Activated CD4-positive, alpha-beta T cell treated with anti-CD3 and anti-CD28 coated beads for 4 hours (primary cell): Measurements from ENCODE around the gene ICAM5.
A peak's percentile ranks its signal among the peaks of the same experiment; 100 is the strongest.
"Not testable (repeated sequence)": the region's sequence is repeated elsewhere in the genome, so short reads cannot be mapped to it uniquely, and the experiment has no call there.

Experiments
- DNase-seq, 2 donors: peaks; one replicate each; pipeline ENCODE4 v3.0.0-alpha.2; 2020

ICAM5 gene

DNA sequence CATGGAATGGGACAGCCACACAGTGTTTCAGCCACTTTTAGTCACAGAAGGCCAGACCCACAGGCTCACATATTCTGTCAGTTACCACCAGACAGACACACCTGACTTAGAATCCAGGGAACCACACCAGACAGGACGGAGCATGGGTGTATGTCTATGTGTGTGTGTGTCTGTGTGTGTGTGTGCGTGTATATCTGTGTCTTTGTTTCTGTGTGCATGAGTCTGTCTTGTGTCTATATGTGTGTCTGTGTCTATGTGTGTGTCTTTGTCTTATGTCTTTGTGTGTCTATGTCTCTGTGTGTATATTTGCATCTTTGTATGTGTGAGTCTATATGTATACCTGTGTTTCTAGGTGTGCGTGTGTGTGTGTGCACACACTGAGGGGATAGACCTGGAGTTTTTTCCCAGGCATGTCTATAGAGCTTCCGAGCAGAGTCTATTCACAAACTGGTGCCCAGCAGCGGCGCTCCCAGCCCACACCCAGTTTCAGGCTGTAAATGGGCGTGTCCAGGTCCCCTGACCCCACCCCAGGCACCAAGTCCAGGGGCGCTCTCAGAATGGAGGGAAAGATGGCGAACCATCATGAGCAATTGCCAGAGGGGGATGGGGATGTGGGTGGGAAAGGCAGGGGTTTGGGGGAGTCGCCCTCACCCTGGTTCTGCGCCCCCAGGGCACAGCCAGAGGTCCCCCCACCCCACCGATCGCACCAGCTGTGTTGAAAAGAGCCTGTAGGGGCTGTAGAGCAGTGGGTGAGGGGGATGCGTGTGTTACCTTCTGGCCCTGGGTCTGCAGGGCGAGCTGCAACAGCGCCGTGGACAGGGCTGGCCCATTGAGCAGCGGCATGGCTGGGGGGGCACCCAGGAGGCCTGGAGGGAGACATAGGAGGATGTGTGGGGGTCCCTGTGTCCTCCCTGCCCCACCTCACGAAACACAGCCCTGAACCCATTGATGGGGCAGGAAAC lies 32.4 kb downstream of the ICAM5 start:
- DNase-seq, result no peak

DNA sequence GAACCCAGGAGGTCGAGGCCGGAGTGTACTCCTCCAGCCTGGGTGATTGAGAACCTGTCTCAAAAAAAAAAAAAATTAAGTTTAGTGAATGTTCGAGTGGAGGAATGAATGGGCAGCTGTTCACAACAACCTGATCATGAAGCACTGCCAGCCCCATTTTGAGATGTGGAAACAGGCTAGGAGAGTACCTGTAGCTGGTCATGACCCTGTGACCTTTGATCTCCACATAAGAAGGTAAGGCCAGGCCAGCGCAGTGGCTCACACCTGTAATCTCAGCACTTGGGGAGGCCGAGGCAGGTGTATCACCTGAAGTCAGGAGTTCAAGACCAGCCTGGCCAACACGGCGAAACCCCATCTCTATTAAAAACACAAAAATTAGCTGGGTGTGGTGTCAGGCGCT lies 36.0 kb downstream of the ICAM5 start:
- DNase-seq, result no peak

GRCh38 chr19:10327793-10328192 lies 38.0 kb downstream of the ICAM5 start:
- no peak for DNase-seq

DNA sequence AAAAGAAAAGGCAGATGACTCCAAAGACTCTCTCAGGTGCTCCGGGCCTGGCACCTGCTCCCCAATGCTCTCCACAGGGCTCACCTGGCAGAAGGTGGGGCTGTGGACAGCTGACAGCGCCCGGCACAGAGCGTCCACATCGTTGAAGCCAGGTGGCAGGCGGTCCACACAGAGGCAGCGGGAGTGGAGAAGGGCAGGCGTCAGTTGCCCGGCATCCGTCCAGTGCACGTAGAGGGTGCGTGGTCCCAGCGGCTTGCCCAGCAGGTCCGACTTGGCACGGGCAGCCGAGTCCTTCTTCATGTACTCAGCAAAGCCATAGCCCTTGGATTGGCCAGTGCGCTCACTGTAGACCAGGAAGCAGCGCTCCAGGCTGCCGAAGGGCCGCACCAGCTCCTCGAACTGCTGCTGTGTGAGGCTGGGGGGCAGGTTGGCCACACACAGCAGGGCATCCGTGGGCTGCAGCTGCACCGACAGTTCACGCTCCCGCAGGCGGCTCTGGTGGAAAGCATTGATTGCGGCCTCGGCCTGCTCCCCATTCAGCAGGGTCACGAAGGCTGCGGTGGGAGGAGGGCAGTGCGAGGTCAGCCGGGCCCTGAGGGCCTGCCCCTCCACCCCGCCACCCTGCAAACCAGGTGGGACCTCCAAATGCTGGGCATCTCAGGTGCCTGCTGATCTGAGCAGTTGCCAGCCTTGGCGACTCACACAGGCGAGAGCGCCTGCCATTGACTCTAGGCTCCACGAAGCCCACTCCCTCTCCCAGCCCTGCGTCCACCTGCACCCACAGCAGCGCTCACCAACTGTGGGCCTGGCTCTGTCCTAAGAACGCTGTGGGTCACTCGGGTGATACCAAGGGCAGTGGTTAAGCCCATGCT lies 39.0 kb downstream of the ICAM5 start:
- DNase-seq, result no peak

GRCh38 chr19:10329555-10329954 lies 39.8 kb downstream of the ICAM5 start:
- DNase-seq, result no peak

GRCh38 chr19:10332158-10332964 lies 42.6 kb downstream of the ICAM5 start:
- DNase-seq, result no peak

- peak; percentile 97 to 99 for DNase-seq
These were observed 43.4 kb downstream of the ICAM5 start, which contains the start of gene RAVER1 for GRCh38 chr19:10332965-10333757. Gene RAVER1, minus strand, starts transcription at chr19:10333529. Its CDS starts 22 bp downstream, at chr19:10333507.

- no peak for DNase-seq
These were observed 44.2 kb downstream of the ICAM5 start for GRCh38 chr19:10333758-10334587.

- DNase-seq, result peak; percentile 24 to 27
These were observed 45.0 kb downstream of the ICAM5 start for GRCh38 chr19:10334588-10335351.

DNA sequence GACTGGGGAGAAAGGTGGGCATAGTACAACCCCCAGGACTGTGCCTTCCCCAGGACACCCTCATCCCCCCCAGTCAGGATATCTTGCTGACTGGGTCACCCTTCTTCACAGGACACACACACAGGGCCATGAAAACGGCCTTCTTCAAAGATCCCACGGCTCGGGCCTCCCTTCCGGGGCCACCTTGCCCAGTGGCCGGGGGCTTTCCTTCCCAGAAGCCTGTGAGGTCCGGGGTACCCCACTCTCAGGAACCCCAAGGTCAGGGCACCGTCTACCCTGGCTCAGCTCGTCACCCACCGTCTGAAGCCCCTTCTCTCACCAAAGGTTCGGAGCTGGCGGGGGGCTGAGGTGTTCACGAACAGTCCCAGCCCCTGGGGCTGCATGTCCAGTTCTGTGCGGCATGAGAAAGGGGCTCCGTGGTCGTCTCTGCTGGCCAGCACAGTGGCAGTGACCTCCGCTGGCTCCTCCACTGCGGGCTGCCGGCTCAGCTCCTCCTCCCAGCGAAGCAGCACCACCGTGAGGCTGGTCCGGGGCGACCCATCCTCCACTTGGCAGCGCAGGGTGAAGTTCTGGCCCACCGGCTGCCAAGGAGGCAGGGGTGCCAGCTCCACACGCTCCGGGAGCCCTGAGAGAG lies 45.7 kb downstream of the ICAM5 start:
- DNase-seq, result no peak

DNA sequence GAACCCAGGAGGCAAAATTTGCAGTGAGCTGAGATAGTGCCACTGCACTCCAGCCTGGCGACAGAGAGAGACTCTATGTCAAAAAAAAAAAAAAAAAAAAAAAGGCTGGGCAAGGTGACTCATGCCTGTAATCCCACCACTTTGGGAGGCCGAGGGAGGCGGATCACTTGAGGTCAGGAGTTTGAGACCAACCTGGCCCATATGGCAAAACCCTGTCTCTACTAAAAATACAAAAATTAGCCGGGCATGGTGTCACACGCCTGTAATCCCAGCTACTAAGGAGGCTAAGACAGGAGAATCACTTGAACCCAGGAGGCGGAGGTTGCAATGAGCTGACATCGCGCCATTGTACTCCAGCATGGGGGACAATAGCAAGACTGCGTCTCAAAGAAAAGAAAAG lies 47.0 kb downstream of the ICAM5 start:
- DNase-seq, result not testable (repeated sequence)

DNA sequence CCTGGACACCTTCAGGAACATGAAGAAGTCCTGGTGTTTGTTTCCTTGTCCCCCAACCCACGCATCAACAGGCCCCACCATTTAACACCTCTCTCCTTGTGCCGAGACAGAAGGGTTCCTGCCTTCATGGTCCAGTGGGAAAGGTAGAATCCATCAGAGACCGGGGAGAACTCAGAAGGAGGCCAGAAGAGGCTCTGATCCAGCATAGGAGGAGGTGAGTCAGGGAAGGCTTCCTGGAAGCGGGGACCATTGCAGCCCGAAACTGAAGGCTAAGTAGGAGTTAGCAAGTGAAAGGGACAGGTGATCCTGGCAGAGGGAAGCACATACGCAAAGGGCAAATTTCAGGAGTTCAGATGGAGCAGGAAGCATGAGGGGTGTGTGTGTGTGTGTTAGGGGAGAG lies 49.2 kb downstream of the ICAM5 start:
- DNase-seq, result no peak

- DNase-seq, result peak; percentile 46 to 58
These were observed 49.7 kb downstream of the ICAM5 start, which contains the start of gene ICAM3 for GRCh38 chr19:10339380-10339960. Gene ICAM3, minus strand, starts transcription at chr19:10339624. Its CDS starts 10 bp downstream, at chr19:10339614.

DNA sequence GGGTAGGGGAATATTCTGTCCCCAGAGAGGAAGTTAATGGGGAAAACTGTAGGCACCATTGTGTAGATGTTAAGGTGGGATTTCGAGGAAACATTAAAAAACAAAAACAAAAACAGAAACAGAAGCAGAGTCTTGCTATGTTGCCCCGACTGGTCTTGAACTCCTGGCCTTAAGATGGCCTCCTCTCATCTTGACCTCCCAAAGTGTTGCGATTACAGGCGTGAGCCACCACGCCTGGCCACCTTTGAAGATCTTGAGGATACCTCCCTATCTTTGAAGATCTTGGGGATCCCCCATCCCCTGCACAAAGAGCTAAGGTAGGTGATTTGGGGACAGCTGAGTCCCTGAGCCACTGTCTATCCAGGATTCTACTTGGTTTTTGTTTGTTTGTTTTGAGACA lies 50.2 kb downstream of the ICAM5 start:
- no peak for DNase-seq

GRCh38 chr19:10343495-10343894 lies 53.7 kb downstream of the ICAM5 start:
- DNase-seq, result no peak

- no peak for DNase-seq
These were observed 55.0 kb downstream of the ICAM5 start for GRCh38 chr19:10344780-10345179.
